HG03159 (cell line): Measurements from ENCODE around the gene CDK5RAP2.

Experiments used
- ATAC-seq: cut with Tn5 transposase; IDR thresholded peaks from one replicate; pipeline ENCODE4 v1.9.1; 2021; ENCODE audit warnings: mild to moderate bottlenecking, moderate library complexity; ENCODE audit not compliant: unreplicated experiment

Gene CDK5RAP2

GRCh38 chr9:120405860-120406259, 174.1 kb downstream of the CDK5RAP2 start:
- no peak for ATAC-seq

GRCh38 chr9:120405134-120405533, 174.8 kb downstream of the CDK5RAP2 start:
- no peak for ATAC-seq

GRCh38 chr9:120403543-120403856, 176.5 kb downstream of the CDK5RAP2 start:
- ATAC-seq: no peak

- ATAC-seq: no peak
These were observed 177.0 kb downstream of the CDK5RAP2 start for GRCh38 chr9:120402741-120403542.

- ATAC-seq: no peak
These were observed 180.0 kb downstream of the CDK5RAP2 start for GRCh38 chr9:120399940-120400339.

GRCh38 chr9:120398286-120398685, 181.7 kb downstream of the CDK5RAP2 start:
- ATAC-seq: no peak

- no peak for ATAC-seq
These were observed 182.5 kb downstream of the CDK5RAP2 start for GRCh38 chr9:120397453-120397852.

GRCh38 chr9:120396931-120397330, 183.0 kb downstream of the CDK5RAP2 start:
- ATAC-seq: no peak

GRCh38 chr9:120396418-120396817, 183.5 kb downstream of the CDK5RAP2 start:
- ATAC-seq: no peak

- no peak for ATAC-seq
These were observed 184.6 kb downstream of the CDK5RAP2 start for GRCh38 chr9:120395376-120395775.

GRCh38 chr9:120394058-120394669, 185.8 kb downstream of the CDK5RAP2 start:
- ATAC-seq: no peak

- ATAC-seq: no peak
These were observed 186.4 kb downstream of the CDK5RAP2 start for GRCh38 chr9:120393386-120394057.

- ATAC-seq: no peak
These were observed 187.3 kb downstream of the CDK5RAP2 start for GRCh38 chr9:120392711-120393110.

GRCh38 chr9:120392245-120392644, 187.7 kb downstream of the CDK5RAP2 start:
- no peak for ATAC-seq

- ATAC-seq: no peak
These were observed 188.3 kb downstream of the CDK5RAP2 start for GRCh38 chr9:120391691-120392090.

GRCh38 chr9:120390637-120391190, 189.3 kb downstream of the CDK5RAP2 start:
- ATAC-seq: no peak

GRCh38 chr9:120389867-120390266, 190.1 kb downstream of the CDK5RAP2 start:
- ATAC-seq: no peak

GRCh38 chr9:120389300-120389699, 190.7 kb downstream of the CDK5RAP2 start:
- no peak for ATAC-seq

GRCh38 chr9:120388003-120388855, 191.7 kb downstream of the CDK5RAP2 start:
- no peak for ATAC-seq

- ATAC-seq: no peak
These were observed 192.5 kb downstream of the CDK5RAP2 start for GRCh38 chr9:120387257-120388002.
